Panc1 (cell line): ENCODE measurements around the gene INO80C.

ENCODE experiments used
- CTCF ChIP-seq: fragments of 450-650 bp; IDR thresholded peaks from 2 replicates; pipeline ENCODE4 v1.5.1; 2017; ENCODE audit warnings: mild to moderate bottlenecking
- POLR2AphosphoS5 ChIP-seq: IDR thresholded peaks from 2 replicates; pipeline ENCODE4 v1.6.1; 2012; ENCODE audit warnings: mild to moderate bottlenecking, low read depth, low read length, moderate library complexity
- SIN3A ChIP-seq: IDR thresholded peaks from 2 replicates; pipeline ENCODE4 v1.6.1; 2012; ENCODE audit warnings: low read depth, mild to moderate bottlenecking, low read length, moderate library complexity, borderline replicate concordance; ENCODE audit not compliant: insufficient read depth

GRCh38 chr18:35470435-35470834 is 27.3 kb downstream of the INO80C start:
- no peak for TF ChIP-seq CTCF
- TF ChIP-seq SIN3A = no peak
- TF ChIP-seq POLR2AphosphoS5 = no peak
